CD4-positive, alpha-beta T cell treated with Interleukin-15 for 1 hour (primary cell): ENCODE measurements around the gene GLIS1.
A peak's percentile ranks its signal among the peaks of the same experiment; 100 is the strongest.

Experiments used
- DNase-seq: peaks from one replicate; pipeline ENCODE4 v3.0.0-alpha.2; 2020

GLIS1 gene

DNA sequence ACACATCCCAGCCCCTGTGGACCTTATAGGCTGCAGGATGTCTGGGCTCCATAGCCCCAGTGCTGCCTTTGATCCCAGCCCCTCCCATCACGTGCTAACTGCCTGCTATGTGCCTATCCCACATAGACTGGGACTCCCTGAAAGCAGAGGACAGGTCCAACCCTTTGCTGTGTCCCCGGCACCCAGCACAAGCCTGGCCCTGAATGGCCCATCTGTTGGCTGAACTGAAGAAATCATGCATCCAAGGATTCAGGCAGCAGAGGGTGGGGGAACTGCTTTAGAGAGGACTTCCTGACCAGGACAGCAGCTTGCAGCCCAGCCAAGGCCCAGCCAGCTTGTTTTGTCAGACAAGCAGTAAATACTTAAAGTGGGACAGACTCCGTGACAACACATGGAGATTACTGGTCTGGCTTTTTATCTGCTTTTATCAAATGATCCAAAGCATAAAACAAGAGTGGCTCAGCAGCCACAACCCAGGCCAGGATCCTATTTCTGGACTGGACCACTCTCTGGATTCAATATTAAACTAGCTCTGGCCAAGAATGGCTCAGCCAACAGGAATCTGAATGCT, 69.3 kb downstream of the GLIS1 start:
- no peak for DNase-seq

- DNase-seq, result no peak
Observed at GRCh38 chr1:53666566-53666965, 72.4 kb downstream of the GLIS1 start.

DNA sequence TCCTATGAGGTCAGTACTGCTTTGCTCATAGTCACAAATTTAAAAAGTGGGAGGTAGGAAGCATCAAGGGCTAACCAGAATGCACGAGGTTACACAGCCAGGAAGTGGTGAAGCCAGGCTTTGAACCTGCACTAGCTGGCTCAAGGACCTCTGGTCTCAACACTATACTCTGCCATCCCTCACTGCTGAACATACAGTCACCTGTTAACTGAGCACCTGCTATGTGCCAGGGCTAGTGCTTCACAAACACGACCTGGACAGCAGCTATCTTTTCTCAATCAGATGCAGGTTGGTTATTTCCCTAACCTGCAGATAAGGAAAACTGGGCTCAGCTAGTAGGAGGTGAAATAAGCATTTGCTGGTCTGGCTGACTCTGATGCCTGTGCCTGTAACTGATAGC, 73.0 kb downstream of the GLIS1 start:
- DNase-seq, result no peak

DNA sequence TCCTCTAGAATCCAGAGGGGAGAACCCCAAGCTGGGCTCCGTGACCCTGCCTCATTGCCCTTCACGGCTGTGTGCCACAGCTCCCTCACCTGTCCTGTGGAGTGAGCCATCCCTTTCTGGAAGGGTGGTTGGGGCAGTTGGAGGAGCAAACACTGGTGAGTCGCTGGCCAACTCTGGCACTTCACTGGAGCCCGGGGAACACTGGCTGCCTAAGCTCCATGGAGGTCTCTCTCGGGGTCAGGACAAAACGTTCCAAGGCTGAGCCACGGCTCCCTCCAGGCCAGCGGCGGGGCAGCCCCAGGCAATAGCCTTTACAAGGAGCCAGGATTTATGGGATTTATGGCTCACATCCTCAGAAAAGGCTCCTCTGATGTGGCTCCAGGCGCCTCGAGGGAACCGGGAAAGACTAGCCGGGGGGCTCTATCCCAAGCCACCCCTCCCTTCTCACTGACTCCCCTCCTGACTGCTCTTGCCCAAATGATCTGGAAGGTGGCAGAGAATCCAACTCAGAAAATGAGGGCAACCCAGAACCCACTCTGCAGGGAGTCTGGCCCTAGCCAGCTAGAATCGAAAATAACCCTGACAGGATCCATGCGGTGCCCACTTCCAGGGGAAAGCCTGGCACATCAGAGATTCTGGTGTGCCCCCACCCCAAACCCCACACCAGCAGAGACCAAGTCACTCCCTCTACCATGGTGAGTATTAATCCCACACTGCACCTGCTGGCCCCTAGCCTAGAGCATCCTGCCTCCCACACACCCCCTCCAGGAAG, 75.2 kb downstream of the GLIS1 start:
- DNase-seq, result no peak

GRCh38 chr1:53662951-53663350, 76.0 kb downstream of the GLIS1 start:
- no peak for DNase-seq

- DNase-seq, result no peak
Observed at GRCh38 chr1:53662169-53662568, 76.8 kb downstream of the GLIS1 start.

DNA sequence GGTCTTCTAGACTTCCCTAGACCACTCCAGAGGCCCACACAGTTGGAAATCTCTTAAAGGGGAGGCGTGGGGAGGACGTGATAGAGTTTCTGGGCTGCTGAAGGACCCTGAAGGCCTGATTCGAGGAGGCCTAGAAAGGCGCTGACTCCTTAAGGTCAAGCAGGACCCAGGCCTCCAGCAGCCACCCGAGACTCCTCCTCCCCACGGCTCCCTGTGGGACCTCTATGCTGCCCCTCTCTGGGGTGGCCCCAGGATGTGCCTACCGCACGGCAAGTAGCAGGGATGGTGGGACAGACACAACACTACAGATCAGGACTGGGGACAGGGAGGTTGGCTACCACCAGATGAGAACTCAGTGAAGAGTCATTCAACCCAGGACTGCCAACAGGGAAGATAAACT, 77.5 kb downstream of the GLIS1 start:
- no peak for DNase-seq

GRCh38 chr1:53660666-53661065, 78.3 kb downstream of the GLIS1 start:
- DNase-seq, result no peak

DNA sequence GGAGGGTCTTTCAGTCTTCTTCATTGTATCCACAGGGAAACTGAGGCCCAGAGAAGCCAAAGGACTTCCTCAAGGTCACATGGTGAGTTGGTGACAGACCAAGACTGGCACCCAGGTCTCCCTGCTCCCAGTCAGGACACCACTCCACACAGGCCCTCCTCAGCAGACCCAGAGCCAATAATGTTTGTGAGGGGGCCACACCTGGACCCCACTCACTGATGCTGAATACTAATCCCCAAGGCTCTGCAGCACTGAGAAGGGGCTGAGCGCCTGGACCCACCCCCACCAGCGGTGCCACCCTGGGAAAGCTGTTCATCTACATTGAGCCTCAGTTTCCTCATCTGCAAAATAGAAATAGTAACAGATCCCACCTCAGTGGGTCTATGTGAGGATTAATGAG, 79.5 kb downstream of the GLIS1 start:
- no peak for DNase-seq

DNA sequence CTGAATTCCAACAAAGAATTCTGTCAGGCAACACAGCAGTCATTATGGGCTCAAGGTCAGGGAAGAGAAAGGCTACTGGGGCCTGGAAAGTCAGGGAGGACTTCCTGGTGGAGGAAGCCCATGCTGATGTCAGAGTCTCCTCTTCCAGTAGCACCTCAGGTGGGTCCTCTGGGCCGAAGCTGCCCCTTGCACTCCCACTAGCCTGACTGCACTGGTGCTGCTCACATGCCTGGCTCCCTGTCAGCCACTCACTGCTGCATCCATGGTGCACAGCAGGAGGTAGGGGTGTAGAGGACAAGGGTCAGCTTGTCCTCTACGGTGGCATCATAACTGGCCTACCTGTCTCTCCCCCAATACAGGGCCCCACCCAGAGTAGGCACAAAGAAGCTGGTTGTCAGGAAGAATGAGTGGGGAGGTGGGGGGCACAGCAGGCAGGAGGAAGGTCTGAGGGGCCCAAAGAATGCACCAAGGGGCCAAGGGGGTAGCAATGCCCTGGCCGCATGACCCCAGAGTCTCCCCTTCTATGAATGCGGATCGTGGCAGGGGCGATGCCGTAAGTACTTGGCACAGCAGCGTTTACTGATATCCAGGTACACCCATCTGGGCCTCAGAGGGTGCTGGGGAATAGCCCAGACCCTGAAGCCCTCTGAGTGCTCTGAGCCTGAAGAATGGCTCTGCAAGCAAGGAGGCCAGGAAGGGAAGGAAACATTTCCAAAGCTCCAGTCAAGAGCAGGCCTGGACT, 80.3 kb downstream of the GLIS1 start:
- peak; percentile 5 for DNase-seq

DNA sequence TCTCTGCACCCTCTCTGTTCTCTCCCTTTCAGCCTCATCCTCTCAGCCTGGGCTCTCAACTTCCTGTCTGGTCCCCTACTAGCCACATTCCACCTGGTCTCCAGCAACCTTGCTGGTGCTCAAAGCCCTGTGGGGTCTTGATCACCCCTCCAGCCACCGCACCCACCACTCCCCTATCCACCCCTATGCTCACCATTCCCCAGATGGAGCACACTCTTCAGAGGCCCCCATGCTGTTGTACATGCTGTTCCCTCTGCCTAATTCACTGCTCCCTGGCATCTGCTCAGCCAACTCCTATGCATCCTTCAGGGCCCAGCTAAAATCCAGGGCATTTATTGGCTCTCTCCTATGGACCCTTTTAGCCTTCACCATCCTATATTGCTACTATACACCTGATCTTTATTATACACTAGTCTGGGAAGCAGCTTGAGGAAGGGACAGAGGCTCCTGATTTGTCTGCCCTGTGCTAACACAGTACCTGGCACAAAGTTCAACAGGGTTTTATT, 81.0 kb downstream of the GLIS1 start:
- DNase-seq, result peak; percentile 3

- DNase-seq, result no peak
Observed at GRCh38 chr1:53657531-53657805, 81.5 kb downstream of the GLIS1 start.

GRCh38 chr1:53656747-53657530, 82.0 kb downstream of the GLIS1 start:
- DNase-seq, result peak; percentile 7

DNA sequence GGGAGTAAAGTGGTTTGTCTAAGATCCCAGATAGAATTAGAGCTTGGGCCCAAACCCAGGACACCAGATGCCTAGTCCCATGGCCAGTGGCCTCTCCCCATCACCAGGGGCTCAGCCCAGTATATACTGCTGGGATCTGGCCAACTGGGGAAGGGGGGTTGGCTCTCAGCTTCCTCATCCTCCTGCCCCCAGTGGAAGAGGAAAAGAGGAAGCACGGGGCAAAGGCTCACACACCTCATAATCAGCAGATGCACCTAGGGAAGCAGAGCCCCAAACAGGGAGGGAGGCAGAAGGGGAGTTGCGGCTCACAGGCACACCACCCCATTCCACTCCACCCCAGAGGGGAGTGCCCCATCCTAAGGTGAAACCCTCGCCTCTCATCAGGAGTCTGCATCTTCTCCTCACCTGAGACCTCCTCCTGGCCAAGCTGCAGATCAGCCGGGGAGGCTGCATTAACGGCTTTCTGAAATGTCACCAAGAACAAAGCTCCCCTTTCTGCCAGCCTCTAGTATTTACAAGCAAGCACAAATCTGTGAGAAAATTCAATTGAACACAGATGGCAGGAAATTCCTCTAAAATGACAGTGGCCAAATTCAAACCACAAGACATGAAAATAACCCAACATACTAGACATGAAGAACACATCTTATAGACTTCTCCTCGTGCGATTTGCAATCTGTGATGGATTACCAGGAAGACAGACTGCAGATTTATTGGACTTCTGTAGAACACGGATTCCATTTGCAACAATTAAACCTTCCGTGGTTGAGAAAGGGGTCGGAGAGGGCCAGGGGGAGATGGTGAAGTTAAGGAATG, 82.8 kb downstream of the GLIS1 start:
- peak; percentile 6 for DNase-seq

- peak; percentile 13 for DNase-seq
Observed at GRCh38 chr1:53654216-53655210, 84.5 kb downstream of the GLIS1 start.

GRCh38 chr1:53653631-53654030, 85.3 kb downstream of the GLIS1 start:
- DNase-seq, result peak; percentile 5

DNA sequence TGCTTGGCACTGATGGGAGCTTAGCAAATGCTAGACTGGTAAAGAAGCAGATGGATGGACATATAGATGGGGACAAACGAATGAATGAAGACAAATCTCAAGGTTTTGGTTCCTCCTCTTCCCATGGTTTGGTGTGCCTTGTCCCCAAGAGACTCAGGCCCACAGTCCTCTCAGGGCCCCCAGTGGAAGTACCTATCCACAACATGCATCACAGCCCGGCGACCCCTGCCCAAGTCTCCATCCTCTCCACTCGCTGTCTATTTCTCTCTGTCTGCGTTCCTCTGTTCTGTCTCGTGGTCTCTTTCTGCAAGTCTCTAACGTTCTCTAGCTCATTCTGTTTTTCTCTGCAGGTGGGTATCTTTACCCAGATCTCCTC, 85.8 kb downstream of the GLIS1 start:
- DNase-seq, result no peak

GRCh38 chr1:53652441-53653199, 86.3 kb downstream of the GLIS1 start:
- DNase-seq, result no peak

- DNase-seq, result peak; percentile 9
Observed at GRCh38 chr1:53651356-53651755, 87.6 kb downstream of the GLIS1 start.

DNA sequence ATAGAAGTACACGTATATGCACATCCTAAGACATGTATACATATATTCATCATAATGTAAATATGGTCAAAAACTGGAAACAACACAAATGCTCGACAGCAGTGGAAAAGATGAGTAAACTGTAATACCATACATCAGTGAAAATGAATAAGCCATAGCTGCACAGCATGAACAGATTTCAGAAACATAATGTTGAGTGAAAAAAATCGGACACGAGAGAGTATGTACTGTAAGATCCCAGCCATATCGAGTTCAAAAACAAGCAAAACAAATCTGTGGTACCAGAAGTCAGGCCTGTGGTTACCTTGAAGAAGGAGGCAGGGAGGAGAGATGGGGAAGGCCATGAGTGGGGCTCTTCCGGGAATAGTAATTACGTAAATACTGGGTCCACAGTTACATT, 90.4 kb downstream of the GLIS1 start:
- DNase-seq, result no peak
